Measurements from ENCODE around the gene IRF2BP2.

- no peak for TF ChIP-seq CTCF (IDR thresholded peaks at IDR 0.05)
- no peak for TF ChIP-seq ZFX (IDR thresholded peaks at IDR 0.05; ENCODE audit: borderline replicate concordance)
Measured at GRCh38 chr1:234639961-234640360, 30.0 kb upstream of the IRF2BP2 start.
